ENCODE data around the gene UBE3D. TPM values are rescaled to one million over a fixed set of nuclear protein-coding genes. Genes with fewer than 3 reads are reported as not detected.
A peak's percentile ranks its signal among the peaks of the same experiment; 100 is the strongest.

UBE3D gene
- total RNA-seq, 1 experiment from 2014 or later, result 10.3 TPM

DNA sequence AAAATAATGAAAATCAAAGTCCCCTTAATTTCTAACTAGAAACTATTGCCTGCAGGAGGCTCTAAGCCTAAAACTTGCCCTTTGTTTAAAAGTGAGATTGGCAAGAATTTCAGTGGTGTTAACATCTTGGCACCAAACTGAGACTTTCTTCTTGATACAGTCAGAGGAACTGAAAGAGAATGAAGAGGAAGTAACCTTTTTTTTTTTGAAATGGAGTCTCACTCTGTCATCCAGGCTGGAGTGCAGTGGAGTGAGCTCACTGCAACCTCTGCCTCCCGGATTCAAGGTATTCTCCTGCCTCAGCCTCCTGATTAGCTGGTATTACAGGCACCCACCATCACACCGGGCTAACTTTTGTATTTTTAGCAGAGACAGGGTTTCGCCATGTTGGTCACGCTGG is 5.4 kb upstream of the UBE3D start:
- no peaks in the 10 kb centered on the region for H3K4me1 ChIP-seq
- H3K27ac ChIP-seq, result no peak overlapping the region
- H3K27me3 ChIP-seq, result no peaks in the 10 kb centered on the region
- H3K4me3 ChIP-seq, result no peak overlapping the region
- DNase-seq, result no peak
- H3K9me3 ChIP-seq (replicated peaks), result no peaks in the 10 kb centered on the region
- H3K36me3 ChIP-seq, result no peaks in the 10 kb centered on the region

DNA sequence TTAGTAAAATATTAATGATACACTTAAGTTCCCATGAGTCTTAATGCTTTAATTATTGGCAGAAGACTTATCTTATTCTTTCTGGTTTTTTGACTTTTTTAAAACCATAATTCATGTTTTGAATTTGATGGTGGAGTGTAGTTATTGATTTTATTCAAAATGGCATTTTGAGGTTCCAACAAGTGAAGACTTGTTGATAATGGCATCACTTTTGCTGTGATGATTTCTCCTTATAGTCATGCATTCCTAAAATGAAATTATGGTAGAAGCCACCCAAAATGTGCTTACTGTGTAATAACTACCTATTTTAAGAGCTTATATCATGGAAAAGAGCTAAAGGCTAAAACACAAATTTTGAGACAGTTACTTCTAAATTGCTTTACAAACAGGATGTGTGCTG is 4.0 kb upstream of the UBE3D start:
- Histone ChIP-seq H3K4me1 (no peaks in the 10 kb centered on the region), H3K9me3 (replicated peaks) (no peaks in the 10 kb centered on the region), H3K27ac (no peak overlapping the region), H3K27me3 (no peaks in the 10 kb centered on the region), H3K36me3 (no peaks in the 10 kb centered on the region), H3K4me3 (no peak overlapping the region)
- DNase-seq, result no peak

DNA sequence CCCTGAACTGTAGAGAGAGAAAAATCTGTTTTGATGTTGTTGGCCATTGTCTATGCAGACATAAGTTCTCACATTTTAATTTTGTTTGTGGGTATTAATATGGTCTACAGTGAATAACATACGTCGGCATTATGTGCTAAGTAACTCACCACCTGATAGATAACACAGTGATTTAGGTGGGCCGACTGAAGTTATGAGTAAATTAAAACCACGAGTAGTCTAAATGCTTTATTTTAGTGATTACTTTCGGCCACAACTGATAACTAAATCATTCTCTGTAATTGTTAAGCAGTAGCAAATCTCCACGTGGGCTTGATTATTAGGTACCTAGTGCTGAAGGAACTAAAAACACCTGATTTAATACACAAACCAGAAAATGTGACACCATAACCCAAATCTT is 3.0 kb upstream of the UBE3D start:
- H3K36me3 ChIP-seq, result no peaks in the 10 kb centered on the region
- no peak overlapping the region for H3K27ac ChIP-seq
- no peaks in the 10 kb centered on the region for H3K4me1 ChIP-seq
- H3K4me3 ChIP-seq, result peak overlapping the region; percentile 80; the same call in 1 of the 2 replicates
- no peaks in the 10 kb centered on the region for H3K9me3 ChIP-seq (replicated peaks)
- no peaks in the 10 kb centered on the region for H3K27me3 ChIP-seq
- no peak for DNase-seq

DNA sequence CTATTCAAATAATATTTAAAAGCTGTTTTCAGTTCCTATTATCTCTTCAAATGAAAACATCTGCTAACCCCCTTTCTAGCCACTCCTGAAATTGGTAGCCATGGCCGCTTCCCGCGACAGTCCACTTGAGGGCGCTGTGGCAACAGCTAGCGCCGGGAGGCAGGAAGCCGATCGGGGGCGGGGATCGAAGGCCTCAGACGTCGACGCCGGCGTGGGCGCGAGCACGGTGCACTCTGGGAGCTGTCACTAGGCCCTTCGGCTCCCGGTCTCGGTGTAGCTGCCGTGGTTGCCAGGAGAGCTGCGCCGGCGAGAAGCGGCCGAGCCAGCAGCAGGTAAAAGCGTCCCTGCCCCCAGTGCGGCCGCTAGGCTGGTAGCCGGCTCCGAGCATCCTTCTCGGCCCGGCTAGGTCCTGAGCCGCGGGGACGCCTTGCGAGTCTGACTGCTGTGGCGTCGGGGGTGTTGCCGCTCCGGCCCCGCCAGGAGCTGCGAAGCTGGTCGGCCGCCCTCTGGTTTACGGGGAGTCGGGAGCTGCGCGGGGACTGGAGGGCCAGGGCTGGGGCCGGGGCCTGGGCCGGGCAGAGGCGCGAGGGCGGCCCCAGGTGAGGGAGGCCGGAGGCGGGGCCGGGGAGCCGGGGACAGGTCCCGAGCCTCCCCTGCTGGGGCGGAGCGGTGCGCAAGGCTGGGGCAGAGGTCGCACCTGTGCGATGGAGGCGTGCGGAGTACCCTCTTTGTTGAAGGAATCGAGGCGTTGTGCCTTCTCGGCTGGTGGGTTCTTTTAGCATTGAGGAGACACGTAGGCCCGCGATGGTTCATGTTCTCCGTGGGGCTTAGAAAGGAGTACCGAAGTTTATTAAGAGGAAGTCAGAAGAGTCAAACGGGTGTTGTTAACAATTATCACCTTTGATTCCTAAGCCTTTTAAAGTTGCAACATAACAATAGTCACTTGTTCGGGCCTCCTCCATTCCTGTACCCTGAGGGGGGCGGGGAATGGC is 2.1 kb upstream of the UBE3D start, which contains the start of gene DOP1A:
DOP1A (plus strand) TSS at position 224 of the 992 bp plus-strand sequence. CDS start 29,307 bp downstream, outside the sequence.
- Histone ChIP-seq H3K36me3 (no peaks in the 10 kb centered on the region), H3K4me3 (peak within 1 kb of the TSS; percentile 80), H3K27ac (no peak within 1 kb of the TSS; the same call in 1 of the 2 replicates), H3K9me3 (replicated peaks) (no peaks in the 10 kb centered on the region), H3K4me1 (no peaks in the 10 kb centered on the region), H3K27me3 (no peaks in the 10 kb centered on the region)
- DNase-seq, result peak; percentile 92 to 95

DNA sequence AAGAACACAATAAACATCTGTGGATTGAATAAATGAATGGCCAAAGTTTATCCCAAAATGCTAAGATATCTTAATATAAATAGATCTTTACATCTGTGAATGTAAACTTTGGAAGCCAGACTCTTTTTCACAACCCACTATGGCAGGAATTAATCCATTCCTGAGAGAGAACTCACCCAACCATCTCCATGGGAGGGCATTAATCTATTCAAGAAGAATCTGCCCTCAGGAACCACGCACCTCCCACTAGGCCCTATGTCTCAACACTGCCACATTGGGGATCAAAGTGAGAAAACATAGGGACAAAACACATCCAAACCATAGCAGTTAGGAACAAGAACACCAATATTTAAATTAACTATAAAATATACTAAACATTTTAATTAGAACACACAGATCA is 3.4 kb downstream of the UBE3D start:
- Histone ChIP-seq H3K27ac (no peak overlapping the region), H3K27me3 (no peaks in the 10 kb centered on the region)

DNA sequence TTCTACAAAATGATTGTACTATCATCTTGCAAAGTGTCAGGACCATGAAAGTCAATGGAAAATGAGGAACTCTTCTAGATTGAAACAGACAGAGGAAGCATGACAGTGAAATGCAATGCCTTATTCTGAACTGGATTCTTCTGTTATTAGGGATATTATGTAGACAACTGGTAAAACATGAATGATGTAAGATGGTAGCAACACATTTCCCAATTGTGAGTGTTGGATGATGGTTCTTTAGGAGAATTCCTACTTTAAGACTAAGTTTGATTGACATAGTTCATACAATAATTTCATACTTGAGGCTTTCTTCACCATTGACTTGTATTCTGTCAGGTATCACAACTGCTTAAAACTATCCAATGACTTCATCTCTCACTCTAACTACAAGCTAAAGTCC is 4.5 kb downstream of the UBE3D start:
- Histone ChIP-seq H3K27me3 (no peaks in the 10 kb centered on the region), H3K4me3 (no peak overlapping the region), H3K36me3 (no peaks in the 10 kb centered on the region; the same call in 1 of the 2 replicates), H3K27ac (no peak overlapping the region), H3K4me1 (no peaks in the 10 kb centered on the region), H3K9me3 (replicated peaks) (no peaks in the 10 kb centered on the region)
- no peak for DNase-seq

More for the DNA sequence above, 3.4 kb downstream of the UBE3D start:
- Histone ChIP-seq H3K4me1 (no peaks in the 10 kb centered on the region), H3K4me3 (no peak overlapping the region), H3K36me3 (no peaks in the 10 kb centered on the region; the same call in 1 of the 2 replicates), H3K9me3 (replicated peaks) (no peaks in the 10 kb centered on the region)
- no peak for DNase-seq

DNA sequence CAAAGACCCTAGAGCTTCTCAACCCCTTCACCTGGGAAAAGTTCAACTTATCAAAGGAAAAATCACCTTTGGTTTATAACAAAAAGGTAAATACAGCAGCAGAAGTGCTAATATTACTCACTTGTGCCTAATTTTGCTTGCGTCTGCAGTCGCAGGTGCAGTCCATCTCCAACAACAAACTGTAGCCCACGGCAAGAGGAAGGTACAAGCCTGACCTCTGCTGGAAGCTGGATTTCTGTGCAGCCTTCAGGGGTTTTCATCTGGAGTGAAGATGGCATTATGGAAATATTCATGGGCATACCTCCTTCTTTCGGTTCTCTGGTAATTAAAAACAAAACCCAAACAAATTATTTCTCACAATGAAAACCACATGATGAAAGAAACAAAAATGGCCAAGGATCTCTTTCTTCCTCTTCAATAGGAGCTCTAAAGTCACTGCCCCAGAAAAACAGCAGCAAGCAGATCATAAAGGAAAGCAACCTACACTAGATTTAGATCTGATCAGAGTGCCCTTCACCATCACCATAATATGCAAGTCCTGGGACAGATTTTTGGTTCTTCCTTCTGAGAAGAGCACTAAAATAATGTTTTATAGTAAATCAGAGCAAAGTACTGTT is 7.8 kb downstream of the UBE3D start:
- DNase-seq, result peak; percentile 41 to 75
- no peaks in the 10 kb centered on the region; the same call in 1 of the 2 replicates for H3K36me3 ChIP-seq
- peaks cover 4% of the 10 kb centered on the region; the same call in 1 of the 2 replicates for H3K4me1 ChIP-seq
- no peaks in the 10 kb centered on the region for H3K27me3 ChIP-seq
- H3K4me3 ChIP-seq, result no peak overlapping the region
- no peaks in the 10 kb centered on the region for H3K9me3 ChIP-seq (replicated peaks)
- H3K27ac ChIP-seq, result no peak overlapping the region

DNA sequence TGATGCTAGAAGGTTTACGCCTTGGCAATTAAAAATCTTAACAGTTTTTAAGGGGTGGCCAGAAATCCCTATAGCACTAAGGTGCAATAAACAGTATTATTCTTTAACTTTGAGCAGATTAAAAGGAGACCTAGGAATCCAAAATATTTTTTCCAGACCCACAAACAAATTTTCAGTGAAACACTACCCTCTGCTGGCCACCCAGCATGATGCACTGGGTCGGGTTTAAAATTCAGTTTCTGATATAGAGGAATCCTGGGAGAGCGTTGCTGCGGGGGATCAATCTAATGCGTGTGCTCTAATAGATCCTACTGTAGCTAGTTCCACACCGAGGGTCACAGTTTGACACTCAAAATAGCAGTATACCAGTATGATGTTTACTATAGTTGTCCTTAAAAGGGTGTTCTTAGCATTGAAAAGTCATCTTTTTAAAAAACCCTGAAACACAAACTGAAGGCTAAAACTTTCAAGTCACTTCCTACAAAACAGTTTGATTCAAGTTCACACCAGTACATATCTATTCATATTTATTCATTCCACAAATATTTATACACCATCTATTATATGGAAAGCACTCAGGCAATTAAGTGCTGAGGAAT is 10.2 kb downstream of the UBE3D start:
- peak; percentile 24 to 72 for DNase-seq
- H3K4me1 ChIP-seq, result peaks cover 4% of the 10 kb centered on the region; the same call in 1 of the 2 replicates
- no peaks in the 10 kb centered on the region for H3K9me3 ChIP-seq (replicated peaks)
- no peaks in the 10 kb centered on the region for H3K27me3 ChIP-seq
- no peak overlapping the region for H3K27ac ChIP-seq
- H3K4me3 ChIP-seq, result no peak overlapping the region
- peaks cover 2% of the 10 kb centered on the region for H3K36me3 ChIP-seq

DNA sequence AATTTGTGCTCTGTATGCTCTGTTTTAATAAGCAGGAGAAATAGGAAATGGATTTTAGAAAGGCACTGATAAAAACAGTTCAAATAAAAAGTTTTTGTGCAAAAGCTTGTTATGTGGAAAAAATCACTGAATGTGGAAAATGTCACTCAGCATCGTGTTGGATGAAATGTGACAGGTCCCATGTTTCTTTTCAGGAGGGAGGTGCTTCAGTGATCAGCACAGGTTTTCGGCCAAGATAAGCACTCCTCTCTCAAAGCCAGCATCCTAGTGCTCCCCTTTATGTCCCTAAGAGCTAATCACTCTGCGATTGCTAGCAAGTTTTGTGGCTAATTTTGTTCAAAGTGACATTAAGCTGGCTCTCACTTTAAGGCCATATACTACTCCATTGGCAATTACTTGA is 12.0 kb downstream of the UBE3D start:
- H3K9me3 ChIP-seq (replicated peaks), result no peaks in the 10 kb centered on the region

DNA sequence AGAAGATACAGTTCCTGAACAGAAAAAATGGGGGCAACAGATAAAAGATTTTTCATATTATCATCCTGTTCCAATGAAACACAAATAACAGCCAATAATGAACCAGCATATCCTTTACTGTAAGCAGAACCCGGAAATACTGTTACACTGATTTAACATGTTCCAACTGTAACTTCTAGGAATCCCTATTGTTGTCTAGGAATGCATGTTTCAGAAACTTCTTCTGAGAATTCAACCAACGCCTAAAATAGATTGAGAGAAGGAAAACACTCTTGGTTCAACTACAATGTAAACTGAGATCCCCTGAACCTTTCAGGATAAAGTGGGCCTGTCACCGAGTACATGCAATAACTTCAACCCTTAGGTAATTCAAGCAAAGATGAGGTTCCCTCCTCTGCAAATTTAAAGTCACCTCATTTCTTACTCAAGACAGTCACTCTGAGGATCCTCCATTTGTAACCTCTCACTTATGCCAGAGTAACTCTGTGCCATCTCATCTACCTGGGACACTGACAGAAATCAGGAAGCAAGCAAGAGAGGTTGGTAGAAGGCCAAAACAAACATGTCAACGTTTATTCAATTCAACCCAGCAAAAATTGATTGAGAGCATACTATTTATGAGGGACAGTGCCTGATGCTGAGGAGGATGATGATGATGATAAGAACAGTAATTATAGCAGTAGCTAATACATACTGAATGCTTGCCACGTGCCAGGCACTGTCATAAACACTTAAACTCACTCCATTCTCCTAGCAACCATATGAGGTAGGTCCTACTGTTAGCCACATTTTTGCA is 14.1 kb downstream of the UBE3D start:
- H3K9me3 ChIP-seq (replicated peaks), result no peaks in the 10 kb centered on the region
- peaks cover 12% of the 10 kb centered on the region; the same call in 1 of the 2 replicates for H3K36me3 ChIP-seq
- peaks cover 4% of the 10 kb centered on the region; the same call in 1 of the 2 replicates for H3K4me1 ChIP-seq
- DNase-seq, result no peak
- H3K27ac ChIP-seq, result no peak overlapping the region
- H3K27me3 ChIP-seq, result no peaks in the 10 kb centered on the region
- H3K4me3 ChIP-seq, result no peak overlapping the region

More for the DNA sequence above, 12.0 kb downstream of the UBE3D start:
- no peaks in the 10 kb centered on the region for H3K27me3 ChIP-seq
- no peak overlapping the region for H3K4me3 ChIP-seq
- DNase-seq, result no peak
- H3K4me1 ChIP-seq, result peaks cover 4% of the 10 kb centered on the region; the same call in 1 of the 2 replicates
- peaks cover 10% of the 10 kb centered on the region for H3K36me3 ChIP-seq
- no peak overlapping the region for H3K27ac ChIP-seq

DNA sequence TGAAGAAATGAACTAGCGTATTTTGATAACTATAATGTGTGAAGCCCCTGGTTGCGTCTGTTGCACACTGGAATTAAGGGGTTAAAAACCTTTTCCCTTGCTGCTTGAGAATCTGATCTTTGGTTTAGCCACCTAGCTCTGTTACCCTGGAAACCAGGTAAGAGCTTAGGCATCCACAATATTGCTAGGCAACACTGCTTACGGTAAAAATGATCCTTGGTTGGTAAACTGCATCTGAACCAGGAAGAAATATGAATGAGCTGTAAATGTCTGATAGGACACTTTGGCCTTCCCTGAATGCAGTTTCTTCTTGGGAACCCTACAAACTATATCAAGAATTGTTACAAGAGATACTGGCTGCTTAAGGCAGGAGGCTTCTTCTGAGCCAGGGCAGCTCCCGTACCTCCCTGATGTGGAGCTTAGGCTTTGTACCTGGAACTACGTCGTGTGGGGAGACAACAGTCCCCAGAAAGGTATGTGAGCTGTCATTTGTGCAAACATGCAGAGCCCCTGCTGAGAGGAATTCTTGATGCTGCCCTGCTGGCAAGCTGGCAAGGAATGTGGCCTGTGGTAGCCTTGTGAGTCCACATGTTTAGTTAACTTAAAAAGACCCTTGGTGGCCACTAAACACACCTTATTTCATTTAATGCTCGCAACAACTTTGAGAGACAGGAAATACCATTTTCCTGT is 18.4 kb downstream of the UBE3D start:
- no peaks in the 10 kb centered on the region for H3K4me1 ChIP-seq
- DNase-seq, result no peak
- H3K27me3 ChIP-seq, result no peaks in the 10 kb centered on the region
- H3K9me3 ChIP-seq (replicated peaks), result no peaks in the 10 kb centered on the region
- H3K27ac ChIP-seq, result no peak overlapping the region
- no peak overlapping the region for H3K4me3 ChIP-seq
- H3K36me3 ChIP-seq, result peaks cover 12% of the 10 kb centered on the region; the same call in 1 of the 2 replicates

DNA sequence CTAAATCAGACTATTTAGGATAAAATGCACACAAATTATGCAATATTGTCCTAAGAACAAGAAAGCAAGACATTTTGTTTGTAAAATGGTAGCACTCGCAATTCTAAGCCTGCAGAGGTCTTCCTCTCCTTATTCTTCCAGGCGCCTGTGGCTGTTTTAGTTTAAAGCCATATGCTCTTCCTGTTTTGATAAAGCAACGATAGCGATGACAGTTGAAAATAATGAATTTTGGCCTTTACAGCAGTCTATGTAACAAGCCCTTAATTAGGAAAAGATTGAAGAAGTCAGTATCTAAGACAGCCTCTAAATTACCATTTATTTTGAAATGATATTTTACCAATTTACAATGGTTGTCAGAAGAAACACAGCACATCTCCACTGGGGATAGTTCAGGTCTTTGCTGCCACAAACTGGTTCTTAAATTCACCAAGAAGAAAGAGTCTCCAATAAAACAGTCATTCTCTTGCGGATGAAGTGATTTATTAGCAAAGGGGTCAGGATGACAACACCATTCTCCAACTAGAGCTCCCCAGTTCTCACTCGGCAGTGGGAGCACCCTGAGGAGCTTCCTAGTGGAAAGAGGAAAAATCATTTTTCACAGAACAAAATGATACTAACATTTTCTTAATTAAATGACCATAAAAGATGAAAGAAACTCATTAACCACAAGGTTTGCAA is 21.4 kb downstream of the UBE3D start:
- DNase-seq, result no peak
- H3K4me3 ChIP-seq, result no peak overlapping the region
- no peaks in the 10 kb centered on the region for H3K9me3 ChIP-seq (replicated peaks)
- 0 out of 2 replicates have a peak, but pooled peaks cover 6% of the 10 kb centered on the region for H3K36me3 ChIP-seq
- H3K4me1 ChIP-seq, result no peaks in the 10 kb centered on the region
- no peaks in the 10 kb centered on the region for H3K27me3 ChIP-seq
- H3K27ac ChIP-seq, result no peak overlapping the region

DNA sequence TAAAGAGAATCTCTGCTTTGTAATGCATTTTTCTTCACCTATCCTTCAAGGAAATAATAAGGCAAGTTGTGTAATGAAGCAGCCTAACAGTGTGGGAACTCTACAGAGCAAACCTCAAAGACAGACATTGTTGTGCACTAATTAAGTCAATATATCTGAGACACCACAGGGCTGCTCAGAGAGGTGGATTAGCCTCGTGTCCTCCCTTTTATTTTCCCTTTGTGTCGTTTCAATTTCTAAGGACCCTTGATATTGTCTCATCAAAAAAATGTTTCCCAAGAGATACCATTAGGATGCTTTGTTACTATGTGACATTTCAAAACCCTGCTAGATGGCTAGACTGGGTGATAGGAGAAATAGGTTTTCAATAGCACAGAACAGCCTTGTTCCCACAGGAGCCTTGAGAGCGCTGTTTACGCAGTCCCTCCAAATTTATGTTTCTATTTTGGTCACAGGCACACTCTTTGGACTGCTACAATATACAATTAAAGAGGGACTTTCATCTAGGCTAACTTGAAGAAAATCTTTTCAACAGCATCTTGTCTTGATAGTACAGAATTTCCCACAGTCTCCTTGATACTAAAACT is 23.1 kb downstream of the UBE3D start:
- Histone ChIP-seq H3K4me1 (no peaks in the 10 kb centered on the region), H3K27ac (no peak overlapping the region), H3K27me3 (no peaks in the 10 kb centered on the region), H3K9me3 (replicated peaks) (no peaks in the 10 kb centered on the region), H3K4me3 (no peak overlapping the region), H3K36me3 (0 out of 2 replicates have a peak, but pooled peaks cover 2% of the 10 kb centered on the region)
- no peak for DNase-seq

Measured in SJCRH30 (cell line).